Measurements from ENCODE around the gene AQP12B.

AQP12B gene

GRCh38 chr2:240647503-240648154 is 35.1 kb downstream of the AQP12B start:
- DNase-seq (ENCODE audit: low read depth), result no peak

- DNase-seq (ENCODE audit: low read depth), result no peak
Measured at GRCh38 chr2:240646900-240647502, 35.7 kb downstream of the AQP12B start.

GRCh38 chr2:240646176-240646899 is 36.3 kb downstream of the AQP12B start:
- DNase-seq (ENCODE audit: low read depth), result no peak

- no peak for DNase-seq (ENCODE audit: low read depth)
Measured at GRCh38 chr2:240645801-240646175, 36.9 kb downstream of the AQP12B start.

- no peak for DNase-seq (ENCODE audit: low read depth)
Measured at GRCh38 chr2:240645346-240645745, 37.3 kb downstream of the AQP12B start.

- no peak for DNase-seq (ENCODE audit: low read depth)
Measured at GRCh38 chr2:240644859-240645301, 37.8 kb downstream of the AQP12B start.

GRCh38 chr2:240644171-240644651 is 38.5 kb downstream of the AQP12B start:
- DNase-seq (ENCODE audit: low read depth), result no peak

- no peak for DNase-seq (ENCODE audit: low read depth)
Measured at GRCh38 chr2:240643811-240644150, 38.9 kb downstream of the AQP12B start.

GRCh38 chr2:240643093-240643810 is 39.4 kb downstream of the AQP12B start:
- no peak for DNase-seq (ENCODE audit: low read depth)

- DNase-seq (ENCODE audit: low read depth), result no peak
Measured at GRCh38 chr2:240642806-240643092, 39.9 kb downstream of the AQP12B start.

GRCh38 chr2:240642061-240642805 is 40.5 kb downstream of the AQP12B start:
- DNase-seq (ENCODE audit: low read depth), result no peak

GRCh38 chr2:240640939-240641338 is 41.7 kb downstream of the AQP12B start:
- DNase-seq (ENCODE audit: low read depth), result peak; percentile 4

GRCh38 chr2:240639566-240639965 is 43.1 kb downstream of the AQP12B start:
- no peak for DNase-seq (ENCODE audit: low read depth)

GRCh38 chr2:240638512-240639160 is 44.0 kb downstream of the AQP12B start:
- no peak for DNase-seq (ENCODE audit: low read depth)

- DNase-seq (ENCODE audit: low read depth), result no peak
Measured at GRCh38 chr2:240637901-240638345, 44.8 kb downstream of the AQP12B start.

- DNase-seq (ENCODE audit: low read depth), result no peak
Measured at GRCh38 chr2:240637116-240637900, 45.4 kb downstream of the AQP12B start.

GRCh38 chr2:240636563-240637115 is 46.0 kb downstream of the AQP12B start:
- DNase-seq (ENCODE audit: low read depth), result no peak

- DNase-seq (ENCODE audit: low read depth), result no peak
Measured at GRCh38 chr2:240635998-240636547, 46.6 kb downstream of the AQP12B start.

- no peak for DNase-seq (ENCODE audit: low read depth)
Measured at GRCh38 chr2:240635121-240635997, 47.3 kb downstream of the AQP12B start.
